ENCODE measurements around the gene PHACTR3.

Gene PHACTR3

GRCh38 chr20:59574308-59574707 lies 30.0 kb upstream of the PHACTR3 start:
- no peak for DNase-seq

- DNase-seq = no peak
Measured at GRCh38 chr20:59575216-59575615, 29.1 kb upstream of the PHACTR3 start.

GRCh38 chr20:59575653-59576052 lies 28.7 kb upstream of the PHACTR3 start:
- DNase-seq = no peak

- no peak for DNase-seq
Measured at GRCh38 chr20:59576216-59576953, 28.0 kb upstream of the PHACTR3 start.

DNA sequence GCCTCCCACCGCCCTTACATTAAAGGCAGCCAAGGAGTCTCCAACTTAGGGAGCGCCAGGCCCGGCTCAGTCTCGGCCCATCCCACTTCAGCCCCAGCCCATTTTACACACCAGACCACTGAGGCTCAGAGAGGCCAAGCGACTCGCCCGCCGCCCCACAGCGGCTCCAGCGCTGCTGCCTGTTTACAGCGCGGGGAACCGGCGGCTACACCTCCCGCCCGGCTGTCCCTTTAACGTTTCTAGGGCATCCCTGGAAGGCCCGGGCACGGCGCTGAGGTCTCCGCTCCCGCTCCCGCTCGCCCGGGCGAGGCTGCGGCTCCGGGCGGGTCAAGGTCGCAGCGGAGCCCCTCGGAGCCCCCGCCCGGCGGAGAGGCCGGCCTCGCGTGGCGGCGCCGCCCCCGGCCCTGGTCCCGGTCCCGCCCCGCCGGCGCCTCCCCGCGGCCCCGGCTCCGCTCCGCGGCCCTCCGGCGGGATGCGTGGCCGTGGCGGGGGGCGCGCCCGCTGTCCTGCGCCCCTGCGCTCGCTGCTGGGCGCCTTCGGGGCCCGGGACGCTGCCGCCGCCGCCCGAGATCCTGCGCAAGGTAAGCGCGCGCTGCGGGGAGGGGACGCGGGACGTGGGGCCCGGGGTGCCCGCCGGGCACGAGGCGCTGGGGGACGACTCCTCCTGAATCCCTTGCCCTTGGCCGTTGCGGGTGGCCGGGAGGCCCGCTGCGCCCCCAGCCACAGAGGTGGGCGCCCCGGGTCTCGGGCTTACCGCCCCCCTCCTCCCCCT lies 27.1 kb upstream of the PHACTR3 start:
- DNase-seq = no peak

- DNase-seq = no peak
Measured at GRCh38 chr20:59577809-59578435, 26.4 kb upstream of the PHACTR3 start.

DNA sequence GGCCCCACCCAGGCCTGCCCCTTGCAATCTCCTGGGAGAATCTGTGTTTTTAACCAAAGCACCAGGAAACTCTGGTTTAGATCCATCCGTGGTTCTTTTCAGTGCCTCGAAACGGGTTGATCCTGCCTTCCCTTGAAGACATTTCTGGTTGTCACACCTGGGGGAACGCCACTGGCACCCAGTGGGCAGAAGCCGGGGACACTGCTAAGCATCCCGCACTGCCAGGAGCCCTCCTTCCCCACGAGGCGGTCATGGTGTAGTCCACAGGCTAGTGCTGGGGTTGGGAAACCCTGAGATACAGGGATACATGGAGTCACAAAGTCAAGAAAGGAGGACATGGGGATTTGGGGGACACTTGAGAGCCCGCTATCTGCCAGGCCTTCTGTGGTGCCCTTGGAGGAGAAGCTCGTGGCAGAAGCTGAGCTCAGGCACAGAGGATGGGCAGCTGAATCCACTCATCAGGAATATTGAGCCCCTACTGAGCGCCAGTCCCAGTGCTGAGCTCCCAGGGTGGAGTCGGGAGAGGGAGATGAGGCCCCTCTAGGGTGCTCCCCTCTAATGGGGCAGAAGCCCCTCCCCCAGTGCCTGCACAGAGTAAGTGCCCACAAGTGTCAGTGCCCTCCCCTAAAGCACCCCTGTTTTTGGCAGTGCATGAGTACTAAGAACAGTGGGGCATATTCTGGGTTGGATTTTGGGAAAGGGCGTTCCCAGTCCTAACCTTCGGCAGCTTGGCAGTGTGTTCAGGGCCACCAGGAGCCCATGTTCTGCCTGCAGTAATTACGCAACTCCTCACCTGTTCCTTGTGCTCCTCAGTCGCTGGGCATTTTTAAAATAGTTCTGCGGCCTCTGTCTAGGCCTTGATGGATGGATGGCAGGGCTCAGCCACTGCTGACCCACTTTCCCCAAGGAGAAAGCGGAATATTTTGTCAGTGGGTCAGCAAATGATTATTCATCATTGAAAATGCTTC lies 25.6 kb upstream of the PHACTR3 start:
- DNase-seq = no peak

DNA sequence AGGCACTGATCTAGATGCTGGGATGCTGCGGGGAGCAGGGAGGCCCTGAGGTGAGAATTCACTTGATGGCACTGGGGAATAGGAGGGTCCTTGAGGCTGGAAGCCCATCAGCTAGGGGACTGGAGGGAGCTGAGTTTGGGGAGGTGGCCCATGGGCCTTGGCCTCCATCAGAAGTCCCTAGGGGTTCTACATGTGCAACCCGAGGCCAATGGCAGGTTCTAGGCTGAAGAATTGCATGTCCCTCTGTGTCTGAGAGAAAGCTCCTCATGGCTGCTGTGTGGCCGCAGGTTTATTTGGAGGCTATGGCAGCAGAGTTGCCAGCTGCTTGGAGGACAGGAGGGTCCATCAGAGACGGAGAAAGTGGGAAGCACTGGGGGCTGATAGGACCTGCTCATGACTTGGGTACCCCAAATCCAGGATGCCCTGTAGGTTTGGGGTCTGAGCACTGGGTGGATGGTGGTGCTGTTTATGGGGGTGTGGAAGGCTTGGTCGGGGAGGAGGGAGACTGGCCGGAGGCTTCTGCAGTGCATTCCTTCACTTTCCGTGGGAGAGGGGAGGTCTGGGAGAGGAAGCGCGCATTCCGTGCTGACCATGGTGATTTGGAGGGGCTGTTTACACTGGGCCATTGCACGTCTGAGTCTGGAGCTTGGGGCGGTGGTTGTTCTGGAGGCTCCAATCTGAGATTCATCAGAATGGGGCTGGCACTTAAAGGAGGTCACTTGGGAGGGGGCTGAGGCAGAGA lies 24.8 kb upstream of the PHACTR3 start:
- no peak for DNase-seq

- no peak for DNase-seq
Measured at GRCh38 chr20:59580146-59580946, 24.0 kb upstream of the PHACTR3 start.

GRCh38 chr20:59580991-59581401 lies 23.3 kb upstream of the PHACTR3 start:
- DNase-seq = no peak

DNA sequence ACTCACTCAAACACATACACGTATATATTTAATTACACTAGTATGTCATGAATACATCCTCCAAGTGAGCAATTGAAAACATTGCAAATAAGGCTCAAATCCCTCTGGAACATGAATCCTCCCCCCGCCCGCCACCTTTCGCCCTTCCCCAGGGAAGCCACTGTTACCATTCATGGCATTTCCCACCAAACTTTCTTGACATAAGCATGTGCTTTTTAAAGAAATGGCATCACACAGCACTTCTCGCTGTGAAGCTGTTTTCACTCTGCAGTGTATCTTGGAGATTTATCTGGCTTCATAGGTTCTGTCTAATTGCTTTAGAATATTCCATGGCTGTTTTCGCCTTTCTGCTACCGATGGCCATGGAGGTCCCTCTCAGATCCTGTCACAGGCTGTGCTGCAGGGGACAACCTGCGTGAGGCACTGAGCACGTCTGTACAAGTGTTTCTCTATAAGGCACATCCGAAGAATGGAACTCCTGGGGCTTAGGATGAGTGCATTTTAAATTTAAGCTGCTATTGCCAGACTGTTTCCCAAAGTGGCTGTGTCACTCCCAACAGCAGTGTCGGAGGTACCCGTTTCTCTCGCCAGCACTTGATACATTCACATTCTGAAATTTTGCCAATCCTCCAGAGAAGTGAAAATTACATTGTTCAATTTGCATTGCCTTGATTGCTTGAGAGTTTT lies 22.2 kb upstream of the PHACTR3 start:
- DNase-seq = no peak

DNA sequence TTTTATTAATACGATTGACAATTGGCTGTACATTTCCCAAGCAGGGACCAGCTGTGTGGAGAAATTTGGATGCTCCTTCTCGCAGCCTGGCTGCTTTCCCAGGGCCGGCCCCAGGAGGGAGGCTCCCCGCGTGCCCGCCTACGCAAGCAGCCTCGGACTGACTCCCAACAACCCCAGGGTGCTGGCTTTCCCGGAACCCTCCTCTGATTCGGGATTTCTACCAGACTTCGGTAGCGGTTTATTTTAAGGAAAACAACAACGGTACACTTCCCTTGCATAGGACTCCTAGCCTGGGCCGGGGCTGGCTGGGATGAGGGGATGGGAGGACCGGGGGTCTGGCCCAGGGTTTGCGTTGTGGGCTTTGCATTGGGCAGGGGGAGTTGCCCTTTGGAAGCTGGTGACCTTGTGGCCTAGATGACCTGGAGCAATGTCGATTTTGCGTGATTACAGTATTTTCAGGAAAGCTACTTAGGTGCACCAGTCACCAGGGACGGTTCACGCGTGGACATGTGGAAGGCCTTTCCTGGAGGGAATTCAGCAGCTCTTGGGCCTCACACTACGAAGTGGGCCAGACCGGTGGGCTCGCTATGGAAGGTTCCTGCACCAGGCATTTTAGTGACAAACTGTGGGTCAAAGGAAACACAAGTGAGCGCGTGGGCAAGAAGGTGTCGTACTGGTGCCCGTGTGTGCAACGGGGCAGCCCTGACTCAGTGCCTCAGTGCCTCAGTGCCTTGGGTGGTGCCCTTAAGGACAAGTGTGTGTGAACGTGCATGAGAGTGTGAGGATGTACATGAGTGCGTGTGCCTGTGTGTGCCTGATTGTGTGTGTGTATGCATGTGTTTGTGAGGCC lies 20.7 kb upstream of the PHACTR3 start:
- DNase-seq = no peak

DNA sequence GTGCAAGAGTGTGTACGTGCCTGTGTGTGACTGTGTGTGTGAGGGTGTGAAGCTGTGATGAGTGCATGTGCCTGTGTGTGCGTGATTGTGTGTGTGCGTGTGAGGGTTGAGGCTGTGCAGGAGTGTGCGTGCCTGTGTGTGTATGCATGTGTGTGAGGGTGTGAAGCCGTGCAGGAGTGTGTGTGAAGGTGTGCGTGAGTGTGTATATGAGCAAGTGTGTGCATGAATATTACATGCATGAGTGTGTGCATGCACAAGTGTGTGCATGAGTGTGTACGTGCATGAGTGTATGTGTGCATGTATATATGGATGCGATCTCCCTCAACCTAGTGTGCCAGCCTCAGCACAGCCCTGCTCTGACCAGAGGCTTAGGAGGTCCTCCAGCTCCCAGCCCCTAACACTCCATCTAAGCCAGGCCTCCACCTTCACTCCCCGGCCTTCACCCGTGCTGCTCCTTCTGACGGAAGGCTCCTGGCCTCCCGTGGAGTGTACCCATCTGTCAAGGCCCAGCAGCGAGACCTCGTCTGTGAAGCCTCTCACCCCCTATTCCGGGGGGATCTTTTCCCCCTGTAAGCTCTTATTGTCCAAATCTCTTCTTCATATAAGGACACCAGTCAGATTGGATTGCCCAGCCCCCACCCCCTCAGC lies 19.9 kb upstream of the PHACTR3 start:
- no peak for DNase-seq

GRCh38 chr20:59585714-59586409 lies 18.5 kb upstream of the PHACTR3 start:
- DNase-seq = no peak

GRCh38 chr20:59586613-59587012 lies 17.7 kb upstream of the PHACTR3 start:
- DNase-seq = no peak

- DNase-seq = no peak
Measured at GRCh38 chr20:59587570-59587969, 16.8 kb upstream of the PHACTR3 start.

GRCh38 chr20:59588236-59588855 lies 16.0 kb upstream of the PHACTR3 start:
- DNase-seq = no peak
